Measurements from ENCODE around the gene JPH4. TPM values are rescaled to one million over a fixed set of nuclear protein-coding genes. Genes with fewer than 3 reads are reported as not detected.

The JPH4 gene
- total RNA-seq, 1 experiment from 2014 or later = not detected

DNA sequence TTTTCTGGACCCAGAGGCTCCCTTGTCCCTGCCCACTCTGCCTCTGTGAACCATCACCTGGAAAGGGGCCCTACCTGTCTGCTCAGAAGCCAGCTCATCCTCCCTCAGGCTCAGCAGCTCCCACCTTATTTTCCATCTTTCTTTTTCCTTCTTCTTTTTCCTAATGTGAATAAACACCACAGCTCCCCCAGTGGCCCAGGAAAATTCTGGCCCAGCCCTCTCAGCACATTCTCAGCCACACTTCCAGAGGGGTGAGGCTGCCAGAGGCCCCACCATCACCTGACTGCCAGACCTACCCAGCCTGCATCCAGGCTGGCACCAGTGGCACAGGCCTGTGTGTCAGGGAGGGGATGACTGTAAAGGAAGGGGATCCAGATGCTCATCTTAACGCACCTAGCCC lies 50.0 kb downstream of the JPH4 start:
- in situ Hi-C loops (cut with HindIII; ENCODE audit: low pct_unique_long_range_greater_than_20kb, low sequenced_read_pairs) = no loop called here
- no peak for DNase-seq (ENCODE audit: low read depth, low spot score)

GRCh38 chr14:23525611-23526010 lies 53.0 kb downstream of the JPH4 start:
- in situ Hi-C loops (cut with HindIII; ENCODE audit: low pct_unique_long_range_greater_than_20kb, low sequenced_read_pairs) = no loop called here
- DNase-seq (ENCODE audit: low read depth, low spot score) = no peak

- in situ Hi-C loops (cut with HindIII; ENCODE audit: low pct_unique_long_range_greater_than_20kb, low sequenced_read_pairs) = no loop called here
- no peak for DNase-seq (ENCODE audit: low read depth, low spot score)
Observed at GRCh38 chr14:23524954-23525353, 53.6 kb downstream of the JPH4 start.

- DNase-seq (ENCODE audit: low read depth, low spot score) = no peak
- in situ Hi-C loops (cut with HindIII; ENCODE audit: low pct_unique_long_range_greater_than_20kb, low sequenced_read_pairs) = no loop called here
Observed at GRCh38 chr14:23523229-23524016, 55.2 kb downstream of the JPH4 start.

DNA sequence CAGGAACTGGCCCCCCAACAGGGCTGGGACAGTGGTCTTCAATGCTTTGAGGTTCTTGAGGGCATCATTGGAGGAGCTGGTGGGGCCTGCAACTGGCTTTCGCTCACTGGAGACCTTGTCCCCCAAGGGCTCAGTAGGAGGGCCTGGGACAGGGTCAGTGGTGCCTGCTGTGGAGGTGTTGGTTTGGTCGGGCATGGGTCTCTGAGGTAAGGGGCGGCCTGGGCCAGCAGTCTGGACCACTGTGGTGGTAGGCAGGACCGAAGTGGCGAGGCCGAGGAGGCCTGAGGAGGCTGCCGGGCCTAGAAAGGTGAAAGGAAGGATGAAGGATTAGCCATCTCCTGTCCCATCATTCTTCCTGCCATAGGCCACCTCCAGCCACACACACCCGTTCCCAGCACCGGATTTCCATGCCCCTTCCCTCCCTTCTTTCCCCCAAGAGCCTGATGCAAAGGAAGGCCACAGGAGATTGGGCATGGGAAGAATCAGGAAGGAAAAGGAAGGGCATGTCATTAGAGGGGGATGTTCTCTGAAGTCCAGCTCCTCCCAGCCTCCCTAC lies 55.9 kb downstream of the JPH4 start:
- in situ Hi-C loops (cut with HindIII; ENCODE audit: low pct_unique_long_range_greater_than_20kb, low sequenced_read_pairs) = no loop called here
- DNase-seq (ENCODE audit: low read depth, low spot score) = no peak

DNA sequence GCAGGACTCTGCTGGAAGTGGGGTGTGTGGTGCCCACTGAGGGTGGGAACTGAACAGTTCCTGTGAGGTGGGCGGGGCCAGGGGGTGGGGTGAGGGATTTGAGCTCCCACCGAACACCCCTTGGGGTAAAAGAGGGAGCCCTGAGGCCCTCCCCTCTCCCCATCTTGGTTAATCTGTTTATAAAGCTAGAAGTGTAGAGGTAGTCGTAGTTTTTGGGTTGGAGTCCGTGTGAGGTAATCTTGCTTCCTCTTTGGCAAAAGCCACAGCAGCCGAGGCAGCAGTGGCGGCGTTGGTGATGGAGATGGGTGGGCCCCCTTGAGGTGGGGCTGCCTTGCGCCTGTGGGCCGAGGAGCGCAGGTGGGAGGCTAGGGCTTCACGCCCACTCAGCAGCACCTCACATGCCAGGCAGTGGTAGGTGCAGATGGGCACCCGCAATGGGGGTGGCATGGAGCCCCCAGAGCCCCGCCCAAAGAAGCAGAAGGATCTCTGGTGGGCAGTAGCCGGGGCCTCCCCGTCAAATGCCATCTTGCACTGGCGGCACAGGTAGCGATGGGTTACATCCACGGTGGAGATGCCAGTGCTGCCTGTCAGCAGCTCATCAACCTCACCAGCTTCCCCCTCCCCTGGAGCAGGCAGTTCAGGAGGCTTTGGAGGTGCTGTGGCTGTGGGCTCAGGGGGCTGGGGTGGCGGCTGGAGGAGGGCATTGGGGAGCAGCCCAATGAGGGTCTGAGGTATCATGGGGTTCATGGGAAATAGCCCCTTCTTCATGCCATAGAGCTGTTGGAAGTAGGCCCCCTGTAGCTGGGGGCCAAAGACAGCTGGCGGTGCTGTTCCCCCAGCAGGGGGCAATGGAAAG lies 56.6 kb downstream of the JPH4 start:
- in situ Hi-C loops (cut with HindIII; ENCODE audit: low pct_unique_long_range_greater_than_20kb, low sequenced_read_pairs) = no loop called here
- DNase-seq (ENCODE audit: low read depth, low spot score) = no peak

GRCh38 chr14:23520899-23521533 lies 57.6 kb downstream of the JPH4 start:
- in situ Hi-C loops (cut with HindIII; ENCODE audit: low pct_unique_long_range_greater_than_20kb, low sequenced_read_pairs) = no loop called here

GRCh38 chr14:23518709-23519108 lies 59.9 kb downstream of the JPH4 start:
- no peak for DNase-seq (ENCODE audit: low read depth, low spot score)
- in situ Hi-C loops (cut with HindIII; ENCODE audit: low pct_unique_long_range_greater_than_20kb, low sequenced_read_pairs) = no loop called here

More at GRCh38 chr14:23520899-23521533, 57.6 kb downstream of the JPH4 start:
- no peak for DNase-seq (ENCODE audit: low read depth, low spot score)

Other genes starting within 250 kb of the JPH4 start
- gene SLC22A17, start 225.9 kb downstream of the JPH4 start, total RNA-seq (2014; rRNA removed; shearing (Covaris generic)) = 9.5 and 10.7 TPM in 2 replicates
- gene EFS, start 213.6 kb downstream of the JPH4 start, total RNA-seq (2014; rRNA removed; shearing (Covaris generic)) = not detected in 2 replicates
- not detected in 2 replicates for gene IL25, start 206.0 kb downstream of the JPH4 start, total RNA-seq (2014; rRNA removed; shearing (Covaris generic))
- not detected in 2 replicates for gene CMTM5, start 201.7 kb downstream of the JPH4 start, total RNA-seq (2014; rRNA removed; shearing (Covaris generic))
- gene MYH6, start 170.5 kb downstream of the JPH4 start, total RNA-seq (2014; rRNA removed; shearing (Covaris generic)) = not detected in 2 replicates
- 0.05 TPM in 1 of 2 replicates, not detected in the other for gene MYH7, start 143.1 kb downstream of the JPH4 start, total RNA-seq (2014; rRNA removed; shearing (Covaris generic))
- gene NGDN, start 109.1 kb downstream of the JPH4 start, total RNA-seq (2014; rRNA removed; shearing (Covaris generic)) = 61.6 and 63.6 TPM in 2 replicates
- gene ZFHX2, start 27.0 kb downstream of the JPH4 start, total RNA-seq (2014; rRNA removed; shearing (Covaris generic)) = not detected in 2 replicates
- gene THTPA, start 22.5 kb downstream of the JPH4 start, total RNA-seq (2014; rRNA removed; shearing (Covaris generic)) = 9.5 and 11.9 TPM in 2 replicates
- gene AP1G2, start 11.0 kb downstream of the JPH4 start, total RNA-seq (2014; rRNA removed; shearing (Covaris generic)) = 13.0 and 14.9 TPM in 2 replicates
- gene DHRS2, start 57.6 kb upstream of the JPH4 start, total RNA-seq (2014; rRNA removed; shearing (Covaris generic)) = 0.42 and 1.5 TPM in 2 replicates